K562 (cell line): ENCODE data around the gene FKRP. TPM values are rescaled to one million over a fixed set of nuclear protein-coding genes. Genes with fewer than 3 reads are reported as not detected.

Experiments
- ATF4 ChIP-seq: fragments of 450-650 bp; formaldehyde crosslinking; IDR thresholded peaks from 2 replicates; pipeline ENCODE4 v1.4.0; 2022; ENCODE audit warnings: mild to moderate bottlenecking, moderate library complexity
- E2F3 ChIP-seq: fragments of 250-450 bp; sonication (Bioruptor Pico); IDR thresholded peaks from 2 replicates; pipeline ENCODE4 v1.4.0; 2020; ENCODE audit warnings: mild to moderate bottlenecking
- ETS1 ChIP-seq: conservative IDR thresholded peaks from 2 replicates; pipeline ENCODE4 v1.6.1; 2011; ENCODE audit warnings: low read depth, mild to moderate bottlenecking, low read length; ENCODE audit not compliant: control insufficient read depth
- HDGF ChIP-seq: fragments of 450-650 bp; IDR thresholded peaks from 2 replicates; pipeline ENCODE4 v1.6.1; 2016
- JUND ChIP-seq, 2 experiments: IDR thresholded peaks; 2 replicates in 1 of 2; 3 replicates in 1 of 2; pipeline ENCODE4 v1.6.1; 2011; ENCODE audit warnings: borderline replicate concordance in 2 of 2, low read depth in 2 of 2, low read length in 2 of 2, improper control_type of control experiment in 1 of 2, missing biosample characterization in 1 of 2, missing genetic modification characterization in 1 of 2, missing genetic modification reagents in 1 of 2
- NR2C1 ChIP-seq, 2 experiments: fragments of 450-650 bp; IDR thresholded peaks; 2 replicates each; pipeline ENCODE4 v1.6.1; 2017; ENCODE audit warnings: mild to moderate bottlenecking in 2 of 2, antibody characterized with exemption in 1 of 2, inconsistent platforms in 1 of 2, missing compliant biosample characterization in 1 of 2, missing genetic modification characterization in 1 of 2
- POLR2G ChIP-seq: fragments of 200-400 bp; formaldehyde crosslinking; IDR thresholded peaks from 2 replicates; pipeline ENCODE4 v1.6.1; 2017; ENCODE audit warnings: low read depth, mild to moderate bottlenecking, antibody characterized with exemption, low read length, moderate library complexity
- RBM22 ChIP-seq: fragments of 200-400 bp; formaldehyde crosslinking; IDR thresholded peaks from 2 replicates; pipeline ENCODE4 v1.6.1; 2018; ENCODE audit warnings: low read length, low read depth; ENCODE audit not compliant: poor library complexity, severe bottlenecking
- SOX6 ChIP-seq: fragments of 450-650 bp; IDR thresholded peaks from 2 replicates; pipeline ENCODE4 v1.6.1; 2014; ENCODE audit warnings: mild to moderate bottlenecking
- TSC22D4 ChIP-seq: fragments of 450-650 bp; IDR thresholded peaks from 2 replicates; pipeline ENCODE4 v1.6.1; 2016; ENCODE audit warnings: missing genetic modification characterization, missing biosample characterization, control low read depth
- ZBTB26 ChIP-seq: fragments of 450-650 bp; formaldehyde crosslinking; IDR thresholded peaks from 2 replicates; pipeline ENCODE4 v1.4.0; 2022; ENCODE audit warnings: missing genetic modification characterization
- ZBTB33 ChIP-seq: sonication (generic); formaldehyde crosslinking; IDR thresholded peaks from 2 replicates; pipeline ENCODE4 v1.8.1; 2023; ENCODE audit warnings: mild to moderate bottlenecking, missing genetic modification reagents
- ZBTB7A ChIP-seq: IDR thresholded peaks from 2 replicates; pipeline ENCODE4 v1.6.1; 2011; ENCODE audit warnings: low read depth, mild to moderate bottlenecking, low read length, moderate library complexity, borderline replicate concordance; ENCODE audit not compliant: control insufficient read depth
- ZNF408 ChIP-seq: fragments of 250-450 bp; sonication (Bioruptor Pico); IDR thresholded peaks from 2 replicates; pipeline ENCODE4 v1.4.0; 2020; ENCODE audit warnings: low read depth, mild to moderate bottlenecking, moderate library complexity
- ZNF589 ChIP-seq: fragments of 200-800 bp; sonication (Bioruptor generic); IDR thresholded peaks from 2 replicates; pipeline ENCODE4 v1.6.1; 2016; ENCODE audit warnings: low read depth, missing genetic modification characterization, missing compliant biosample characterization
- ZNF740 ChIP-seq, 3 experiments: fragments of 200-800 bp in 1 of 3; sonication (Bioruptor generic) in 1 of 3; sonication (generic) in 1 of 3; formaldehyde crosslinking in 1 of 3; IDR thresholded peaks; 2 replicates each; pipeline versions ENCODE4 v1.6.1 to v1.8.0; 2016 to 2022; ENCODE audit warnings: mild to moderate bottlenecking in 2 of 3, missing compliant biosample characterization in 2 of 3, missing genetic modification characterization in 2 of 3, missing genetic modification reagents in 1 of 3
- ZNF764 ChIP-seq: fragments of 250-450 bp; sonication (Bioruptor Pico); IDR thresholded peaks from 2 replicates; pipeline ENCODE4 v1.4.0; 2020; ENCODE audit warnings: low read depth, mild to moderate bottlenecking, moderate library complexity
- polyA plus RNA-seq, 8 experiments: library from polyadenylated mRNA; depleted of rRNA in 4 of 8; stranded (reverse) in 5 of 8; unstranded in 3 of 8; fragments of >200 nt; fragmentation: Nextera tagmentation in 2 of 8; fragmentation: Illumina TruSeq in 1 of 8; extraction: Ambion mirVana in 2 of 8; extraction: Trizol in 1 of 8; gene quantifications; 2 replicates each; pipeline versions ENCODE4 v1.2.1 to v1.2.3, GENCODE V29; 2011 to 2014; ENCODE audit warnings: inconsistent platforms in 1 of 8, missing spikeins in 1 of 8
- total RNA-seq, 7 experiments: library from RNA; depleted of rRNA in 6 of 7; stranded (reverse); fragments of >200 nt in 6 of 7; fragmentation: Illumina TruSeq in 2 of 7; extraction: Trizol in 2 of 7; gene quantifications; 2 replicates each; pipeline versions ENCODE4 v1.2.1 to v1.2.3, GENCODE V29; 2011 to 2021; ENCODE audit warnings: low replicate concordance in 1 of 7

The FKRP gene
- total and polyA plus RNA-seq, 9 of the 15 experiments (the other 6 are each of a cell fraction or from before 2014, with no cell fraction given) = 0.68 to 16.1 (median 6.5) TPM

GRCh38 chr19:46784262-46785053 lies 38.6 kb downstream of the FKRP start (continued):
- TF ChIP-seq ATF4 (peak; percentile 100), SOX6 (peak; percentile 75), ETS1 (0 out of 2 replicates have a peak, but pooled peaks have one; percentile 70), ZBTB33 (no peak; the same call in 1 of the 2 replicates), ZBTB7A (peak; percentile 29; the same call in 1 of the 2 replicates), ZNF740 (CRISPR knock-in tag; IDR thresholded peaks at IDR 0.05) (0 out of 2 replicates have a peak, but pooled peaks have one; percentile 69), ZNF740 (tag; IDR thresholded peaks at IDR 0.05) (no peak), E2F3 (CRISPR knock-in tag) (peak; percentile 27; the same call in 1 of the 2 replicates), NR2C1 (IDR thresholded peaks at IDR 0.05) (no peak), NR2C1 (tag; IDR thresholded peaks at IDR 0.05) (no peak; the same call in 1 of the 2 replicates), ZNF408 (CRISPR knock-in tag) (no peak), ZBTB26 (CRISPR knock-in tag) (no peak), RBM22 (peak; percentile 81), ZNF589 (no peak), POLR2G (peak; percentile 97), JUND (IDR thresholded peaks at IDR 0.05; ENCODE audit: borderline replicate concordance, low read depth, low read length) (peak; percentile 91), JUND (tag; IDR thresholded peaks at IDR 0.05; ENCODE audit: borderline replicate concordance, low read depth, low read length) (peak; percentile 61; the same call in 1 of the 3 replicates), ZNF764 (CRISPR knock-in tag) (no peak), TSC22D4 (tag) (no peak), HDGF (peak; percentile 75)
